Measurements from ENCODE around the gene PKLR. TPM values are rescaled to one million over a fixed set of nuclear protein-coding genes. Genes with fewer than 3 reads are reported as not detected.

PKLR gene
- total and polyA plus RNA-seq, 2 of the 8 experiments (the other 6 are each of a cell fraction or from before 2014, with no cell fraction given), result 2.3 to 7.5 TPM

DNA sequence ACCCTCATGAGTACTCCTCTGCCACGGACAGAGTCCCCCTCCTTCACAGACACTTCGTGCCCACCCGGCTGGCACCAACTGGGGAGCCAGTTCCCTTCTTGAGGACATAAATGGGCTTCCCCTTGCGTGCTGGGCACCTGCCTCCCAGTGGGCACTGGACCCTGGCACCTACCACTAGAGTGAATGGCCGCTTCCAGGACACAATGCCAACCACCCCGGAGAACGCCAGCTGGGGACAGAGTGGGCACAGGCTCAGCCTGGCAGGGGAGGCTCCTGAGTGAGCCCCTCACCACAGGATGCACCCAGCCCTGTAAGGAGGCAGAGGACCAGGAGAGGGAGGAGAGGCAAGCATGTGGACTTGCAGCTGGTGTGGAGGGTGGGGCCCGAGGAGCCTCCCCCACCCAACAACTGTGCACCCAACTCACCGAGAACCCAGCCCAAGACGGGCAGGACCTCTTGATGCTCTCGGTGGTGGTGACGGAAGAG, 47.0 kb downstream of the PKLR start:
- ChIA-PET POLR2A (ENCODE audit: partially characterized antibody) (interaction anchor here (2.7 kb wide), 1 partner anchor 60 kb away, joined by 7 read pairs; no protein-coding TSS in a partner anchor), CTCF (ENCODE audit: partially characterized antibody) (interaction anchor here (15.2 kb wide), 1 partner anchor 68 kb away, joined by 227 read pairs; the partner anchor contains the start of gene RUSC1)
- Histone ChIP-seq H4K20me1 (replicated peaks in 1 of 2; ENCODE audit: control insufficient read depth in 1 of 2, insufficient read depth in 2 of 2, low read length in 2 of 2) (peaks cover 0 to 6% of the 10 kb centered on the region in 2 experiments), H3K18ac (ENCODE audit: extremely low read depth, low read length) (0 out of 2 replicates have a peak overlapping the region, but pooled peaks have one; percentile 19), H3K4me1 (replicated peaks in 1 of 4; ENCODE audit: control insufficient read depth in 3 of 4, insufficient read depth in 4 of 4, low read length in 3 of 4) (peaks cover 0 to 26% (median 16%) of the 10 kb centered on the region in 4 experiments; a peak in 6 of 7 replicates), H4K8ac (ENCODE audit: extremely low read depth, insufficient read depth, low read length) (peak overlapping the region; percentile 9; the same call in 1 of the 2 replicates), H3K27me3 (replicated peaks in 1 of 4; ENCODE audit: control insufficient read depth in 3 of 4, extremely low read depth in 1 of 4, insufficient read depth in 3 of 4, low read length in 3 of 4) (no peaks in the 10 kb centered on the region), H4K91ac (replicated peaks; ENCODE audit: insufficient read length, low read length) (no peak overlapping the region), H2BK15ac (ENCODE audit: low read length) (peak overlapping the region; percentile 81; the same call in 1 of the 2 replicates), H3K27ac (ENCODE audit: low read depth, low read length) (no peak overlapping the region), H2AFZ (ENCODE audit: low read length) (no peak overlapping the region), H3K9me3 (ENCODE audit: insufficient read depth in 2 of 2, low read depth in 1 of 2, low read length in 1 of 2) (no peaks in the 10 kb centered on the region), H3K14ac (ENCODE audit: insufficient read length) (peak overlapping the region; percentile 21), H3K36me3 (ENCODE audit: control insufficient read depth in 2 of 4, insufficient read depth in 4 of 4, low read length in 3 of 4) (peaks cover 0 to 5% (median under 1%) of the 10 kb centered on the region in 4 experiments; a peak in 2 of 8 replicates), H2BK20ac (ENCODE audit: low read length) (no peak overlapping the region), H3K4me2 (ENCODE audit: insufficient read depth in 1 of 2, low read depth in 2 of 2, low read length in 2 of 2) (peak overlapping the region; percentile 79 to 88), H3K4me3 (ENCODE audit: extremely low read depth in 1 of 4, insufficient read depth in 2 of 4, low read depth in 3 of 4, low read length in 4 of 4) (peak overlapping the region; percentile 57 to 91 (median 76)), H3K79me1 (ENCODE audit: low read depth, low read length) (no peaks in the 10 kb centered on the region), H3K9ac (replicated peaks in 1 of 4; ENCODE audit: extremely low read depth in 1 of 4, low read depth in 3 of 4, low read length in 3 of 4) (no peak overlapping the region), H3K79me2 (ENCODE audit: control insufficient read depth in 1 of 2, insufficient read depth in 2 of 2, low read length in 2 of 2) (0 out of 4 replicates have a peak, but pooled peaks cover 0 to 3% of the 10 kb centered on the region in 2 experiments), H3K23me2 (ENCODE audit: low read depth, low read length) (peaks cover 12% of the 10 kb centered on the region; the same call in 1 of the 2 replicates), H2AK5ac (ENCODE audit: low read depth, low read length) (peak overlapping the region; percentile 85; the same call in 1 of the 2 replicates), H4K5ac (ENCODE audit: insufficient read length, low read depth, low read length) (no peak overlapping the region), H2BK12ac (ENCODE audit: low read depth, low read length) (0 out of 2 replicates have a peak overlapping the region, but pooled peaks have one; percentile 50), H3K4ac (replicated peaks; ENCODE audit: insufficient read length, low read depth, low read length) (peak overlapping the region; percentile 39), H3K56ac (replicated peaks; ENCODE audit: insufficient read length, low read depth, low read length) (no peak overlapping the region), H2BK120ac (replicated peaks; ENCODE audit: low read depth, low read length) (no peak overlapping the region), H3K23ac (ENCODE audit: insufficient read length) (no peak overlapping the region), H2BK5ac (ENCODE audit: low read depth, low read length) (no peak overlapping the region)
- DNase-seq (ENCODE audit: low read depth in 1 of 2, low spot score in 2 of 2), result no peak
- WGBS, 2 experiments (ENCODE audit: extremely low coverage in 1 of 2, insufficient coverage in 1 of 2, insufficient read length in 1 of 2, insufficient replicate concordance in 2 of 2, low coverage in 1 of 2, low lambda C conversion rate in 2 of 2, missing lambda C conversion rate in 1 of 2), result 75% methylated on average over 12 of the region's 12 CpGs; no CpG with 5 or more reads in 1 of the 2 experiments
- FAIRE-seq, result no peak
- TF ChIP-seq, protein P1, sequence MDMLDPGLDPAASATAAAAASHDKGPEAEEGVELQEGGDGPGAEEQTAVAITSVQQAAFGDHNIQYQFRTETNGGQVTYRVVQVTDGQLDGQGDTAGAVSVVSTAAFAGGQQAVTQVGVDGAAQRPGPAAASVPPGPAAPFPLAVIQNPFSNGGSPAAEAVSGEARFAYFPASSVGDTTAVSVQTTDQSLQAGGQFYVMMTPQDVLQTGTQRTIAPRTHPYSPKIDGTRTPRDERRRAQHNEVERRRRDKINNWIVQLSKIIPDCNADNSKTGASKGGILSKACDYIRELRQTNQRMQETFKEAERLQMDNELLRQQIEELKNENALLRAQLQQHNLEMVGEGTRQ (IDR thresholded peaks at IDR 0.05; ENCODE audit: low read length), result no peak
- TF ChIP-seq PHF8 (conservative IDR thresholded peaks at IDR 0.05; ENCODE audit: low read depth, low read length) (no peak), HDAC6 (IDR thresholded peaks at IDR 0.05; ENCODE audit: low read depth, low read length) (no peak), ZNF274 (IDR thresholded peaks at IDR 0.05; ENCODE audit: borderline replicate concordance, extremely low read depth, low read length) (no peak), JUND (IDR thresholded peaks at IDR 0.05; ENCODE audit: low read length) (no peak), TCF12 (IDR thresholded peaks at IDR 0.05; ENCODE audit: low read depth, low read length) (no peak), CHD2 (IDR thresholded peaks at IDR 0.05; ENCODE audit: low read length) (no peak), CBX5 (IDR thresholded peaks at IDR 0.05; ENCODE audit: low read depth, low read length) (no peak), SRF (IDR thresholded peaks at IDR 0.05; ENCODE audit: low read depth, low read length) (no peak), CTBP2 (IDR thresholded peaks at IDR 0.05; ENCODE audit: borderline replicate concordance, insufficient read depth, insufficient read length, low read length) (no peak)
- TF ChIP-seq, protein P2, sequence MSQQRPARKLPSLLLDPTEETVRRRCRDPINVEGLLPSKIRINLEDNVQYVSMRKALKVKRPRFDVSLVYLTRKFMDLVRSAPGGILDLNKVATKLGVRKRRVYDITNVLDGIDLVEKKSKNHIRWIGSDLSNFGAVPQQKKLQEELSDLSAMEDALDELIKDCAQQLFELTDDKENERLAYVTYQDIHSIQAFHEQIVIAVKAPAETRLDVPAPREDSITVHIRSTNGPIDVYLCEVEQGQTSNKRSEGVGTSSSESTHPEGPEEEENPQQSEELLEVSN (IDR thresholded peaks at IDR 0.05), result no peak

Data from H1 (cell line).